ENCODE data around the gene MMEL1. TPM values are rescaled to one million over a fixed set of nuclear protein-coding genes. Genes with fewer than 3 reads are reported as not detected.

MMEL1 gene
- total and polyA plus RNA-seq, 7 donors: 0.66 to 37.2 (median 4.2) TPM; not detected in 1

DNA sequence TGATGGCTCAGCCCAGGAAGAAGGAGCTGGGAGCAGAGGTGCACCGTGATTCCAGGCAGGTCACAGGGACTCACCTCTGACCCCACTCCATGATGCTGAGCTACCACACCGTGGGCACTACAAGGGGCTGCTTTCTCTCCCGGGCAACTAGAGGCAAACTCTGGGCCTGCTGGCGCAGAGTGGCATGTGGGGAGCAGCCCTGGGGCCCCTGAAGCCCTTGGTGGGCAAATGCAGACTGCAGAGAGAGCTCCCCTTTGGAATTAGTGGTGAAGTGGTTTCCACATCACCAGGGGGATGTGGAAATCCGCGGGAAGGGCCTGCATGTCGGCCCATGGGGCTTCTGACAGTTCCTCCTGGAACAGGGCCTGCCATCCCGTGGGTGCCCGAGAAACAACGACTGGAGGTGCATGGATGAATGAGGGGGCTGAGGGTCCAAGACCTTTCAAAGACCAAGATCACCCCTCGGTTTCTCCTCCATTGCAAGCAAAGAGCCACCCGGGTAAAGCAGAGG lies 11.8 kb upstream of the MMEL1 start:
- Histone ChIP-seq H3K4me1 (peaks cover 0 to 26% (median 21%) of the 10 kb centered on the region in 4 donors), H3K27me3 (no peaks in the 10 kb centered on the region), H3K27ac (no peak overlapping the region), H3K36me3 (no peaks in the 10 kb centered on the region), H3K4me3 (no peak overlapping the region), H3K9me3 (peaks cover 0 to 7% (median 6%) of the 10 kb centered on the region in 4 donors)
- no peak for DNase-seq
- intact Hi-C loops (cut with DNase I): loop anchor here (10.0 kb wide), 4 partner anchors 90 to 1260 kb away; partner anchors contain the start of genes C1orf174, PANK4, PEX10 and TNFRSF14
- TF ChIP-seq EP300 (IDR thresholded peaks at IDR 0.05) (no peak), POLR2AphosphoS5 (IDR thresholded peaks at IDR 0.05) (no peak), POLR2A (IDR thresholded peaks at IDR 0.05) (no peak)
- TF ChIP-seq, protein P1, sequence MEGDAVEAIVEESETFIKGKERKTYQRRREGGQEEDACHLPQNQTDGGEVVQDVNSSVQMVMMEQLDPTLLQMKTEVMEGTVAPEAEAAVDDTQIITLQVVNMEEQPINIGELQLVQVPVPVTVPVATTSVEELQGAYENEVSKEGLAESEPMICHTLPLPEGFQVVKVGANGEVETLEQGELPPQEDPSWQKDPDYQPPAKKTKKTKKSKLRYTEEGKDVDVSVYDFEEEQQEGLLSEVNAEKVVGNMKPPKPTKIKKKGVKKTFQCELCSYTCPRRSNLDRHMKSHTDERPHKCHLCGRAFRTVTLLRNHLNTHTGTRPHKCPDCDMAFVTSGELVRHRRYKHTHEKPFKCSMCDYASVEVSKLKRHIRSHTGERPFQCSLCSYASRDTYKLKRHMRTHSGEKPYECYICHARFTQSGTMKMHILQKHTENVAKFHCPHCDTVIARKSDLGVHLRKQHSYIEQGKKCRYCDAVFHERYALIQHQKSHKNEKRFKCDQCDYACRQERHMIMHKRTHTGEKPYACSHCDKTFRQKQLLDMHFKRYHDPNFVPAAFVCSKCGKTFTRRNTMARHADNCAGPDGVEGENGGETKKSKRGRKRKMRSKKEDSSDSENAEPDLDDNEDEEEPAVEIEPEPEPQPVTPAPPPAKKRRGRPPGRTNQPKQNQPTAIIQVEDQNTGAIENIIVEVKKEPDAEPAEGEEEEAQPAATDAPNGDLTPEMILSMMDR (IDR thresholded peaks at IDR 0.05): no peak
- WGBS, 2 donors: 86 to 89% methylated on average over 12 of the region's 12 CpGs

DNA sequence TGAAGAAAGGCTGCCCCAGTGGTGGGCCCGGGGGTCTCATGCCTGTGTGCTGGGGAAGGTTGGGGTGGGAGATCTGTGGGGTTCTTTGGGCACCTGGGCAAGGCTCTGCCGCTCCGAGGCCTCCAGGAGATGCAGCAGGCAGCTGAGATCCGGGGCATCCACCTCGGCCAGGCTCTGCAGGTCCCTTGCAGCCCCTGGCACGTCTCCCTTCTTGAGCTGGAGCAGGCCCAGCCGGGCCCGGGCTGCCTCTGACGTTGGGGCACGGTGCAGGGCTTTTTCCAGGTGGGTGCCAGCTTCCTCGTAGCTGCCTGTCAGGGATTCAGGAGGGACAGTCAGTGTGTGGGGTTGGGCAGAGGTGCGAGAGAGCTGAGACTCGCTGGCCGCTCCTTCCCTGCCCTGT lies 11.4 kb upstream of the MMEL1 start:
- Histone ChIP-seq H3K9me3 (peaks cover 0 to 7% (median 6%) of the 10 kb centered on the region in 4 donors), H3K27me3 (no peaks in the 10 kb centered on the region), H3K36me3 (no peaks in the 10 kb centered on the region), H3K27ac (no peak overlapping the region), H3K4me3 (no peak overlapping the region), H3K4me1 (peaks cover 0 to 26% (median 21%) of the 10 kb centered on the region in 4 donors)
- DNase-seq: peak; percentile 58
- intact Hi-C loops (cut with DNase I): loop anchor here (10.0 kb wide), 4 partner anchors 89 to 1261 kb away; partner anchors contain the start of genes C1orf174, PANK4, PEX10 and TNFRSF14
- 77 to 88% methylated on average over 14 of the region's 14 CpGs for WGBS, 2 donors
- TF ChIP-seq, protein P1 (IDR thresholded peaks at IDR 0.05): no peak
- TF ChIP-seq POLR2A (IDR thresholded peaks at IDR 0.05) (no peak), EP300 (IDR thresholded peaks at IDR 0.05) (no peak), POLR2AphosphoS5 (IDR thresholded peaks at IDR 0.05) (no peak)

DNA sequence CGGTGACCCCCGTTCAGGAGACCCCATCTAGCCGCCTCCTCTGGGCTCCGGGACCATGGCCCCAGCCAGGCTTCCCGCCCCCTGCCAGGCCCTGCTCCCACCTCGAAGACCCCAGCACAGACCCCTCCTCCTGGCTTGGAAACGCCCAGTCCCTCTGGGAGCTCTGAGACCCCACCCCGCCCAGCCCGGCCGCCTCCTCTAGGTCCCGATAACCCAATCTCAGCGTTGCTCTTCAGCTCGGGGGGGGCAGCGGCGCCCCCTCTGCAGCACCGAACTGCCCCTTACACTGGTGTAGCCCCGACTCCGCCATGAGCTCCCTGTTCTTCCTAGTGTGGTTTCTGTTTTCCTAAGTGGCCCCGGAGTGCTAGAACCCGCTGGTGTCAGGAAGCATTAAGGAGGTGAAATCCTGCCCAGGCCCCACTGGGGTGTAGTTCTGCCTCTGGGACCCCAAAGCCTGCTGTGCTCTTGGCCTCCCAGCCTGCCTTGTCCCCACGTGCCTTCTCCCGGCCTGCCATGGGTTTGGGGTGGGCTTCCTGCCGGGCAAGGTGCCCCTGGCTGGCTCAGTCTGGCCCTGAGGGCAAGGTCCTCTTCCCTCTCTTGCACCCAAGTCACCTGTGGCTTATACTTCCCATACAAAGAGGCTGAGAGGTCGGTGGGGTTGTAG lies 10.7 kb upstream of the MMEL1 start:
- Histone ChIP-seq H3K4me3 (peak overlapping the region; percentile 67 to 95 (median 88)), H3K9me3 (peaks cover 0 to 7% (median 4%) of the 10 kb centered on the region in 4 donors), H3K27ac (peak overlapping the region; percentile 81 to 84 (median 82)), H3K36me3 (no peaks in the 10 kb centered on the region), H3K4me1 (peaks cover 0 to 26% (median 21%) of the 10 kb centered on the region in 4 donors), H3K27me3 (no peaks in the 10 kb centered on the region)
- 14 to 15% methylated on average over 24 of the region's 24 CpGs for WGBS, 2 donors
- TF ChIP-seq POLR2A (IDR thresholded peaks at IDR 0.05) (no peak), POLR2AphosphoS5 (IDR thresholded peaks at IDR 0.05) (no peak)
- TF ChIP-seq, protein P1 (IDR thresholded peaks at IDR 0.05): no peak
- intact Hi-C loops (cut with DNase I): loop anchor here (1.0 to 10.0 kb wide), 5 partner anchors 57 to 1261 kb away; partner anchors contain the start of genes C1orf174, PANK4, PEX10 and PRXL2B
- DNase-seq: no peak

DNA sequence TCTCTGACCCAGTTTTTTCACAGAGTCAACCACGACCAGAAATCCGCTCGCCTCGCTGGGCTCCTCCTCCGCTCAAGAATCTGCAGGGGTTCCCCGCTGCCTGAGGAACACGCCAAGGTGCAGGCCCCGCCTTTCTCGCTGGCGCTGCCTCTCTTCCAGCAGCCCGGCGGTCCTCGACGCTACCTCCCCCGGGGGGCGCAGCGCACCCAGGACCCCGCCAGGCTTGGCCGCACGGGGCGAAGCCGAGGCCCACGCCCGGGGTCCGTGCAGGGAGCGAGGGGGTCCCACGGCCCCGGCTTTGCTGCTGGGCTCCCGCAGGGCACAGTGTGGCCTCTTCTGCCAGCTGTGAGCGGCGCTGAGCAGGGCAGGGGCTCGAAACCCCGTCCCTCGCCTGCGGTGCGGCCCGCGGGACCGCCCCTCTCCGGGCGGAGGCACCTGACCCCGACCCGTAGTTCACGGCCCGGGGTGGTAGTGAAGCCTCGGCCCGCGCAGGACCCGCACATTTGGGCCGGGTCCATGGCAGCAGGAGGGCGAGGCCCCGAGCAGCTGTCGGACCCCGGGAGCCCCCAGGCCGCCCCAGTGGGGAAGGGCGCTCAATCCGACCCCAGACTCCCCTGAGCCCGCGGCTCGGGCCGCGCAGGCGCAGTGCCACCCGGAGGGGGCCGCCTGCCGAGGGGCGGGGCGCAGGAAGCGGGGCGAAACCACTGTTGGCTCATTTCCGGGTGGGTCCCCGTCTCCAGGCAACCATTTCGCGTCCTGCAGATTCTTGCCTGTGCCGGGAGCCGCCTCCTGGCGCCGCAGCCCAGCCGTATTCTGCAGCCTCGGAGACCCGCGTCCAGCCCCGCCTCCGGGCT lies 10.0 kb upstream of the MMEL1 start:
- H3K36me3 ChIP-seq: no peaks in the 10 kb centered on the region
- H3K27ac ChIP-seq: peak overlapping the region; percentile 81 to 84 (median 82)
- peak overlapping the region; percentile 67 to 95 (median 88) for H3K4me3 ChIP-seq
- H3K9me3 ChIP-seq: peaks cover 0 to 7% (median 0%) of the 10 kb centered on the region in 4 donors
- TF ChIP-seq, protein P1 (IDR thresholded peaks at IDR 0.05): no peak
- TF ChIP-seq EP300 (IDR thresholded peaks at IDR 0.05) (no peak), POLR2A (IDR thresholded peaks at IDR 0.05) (peak; percentile 63 to 67), POLR2AphosphoS5 (IDR thresholded peaks at IDR 0.05) (peak; percentile 73 to 92 (median 82))
- H3K27me3 ChIP-seq: peaks cover 0 to 2% (median 0%) of the 10 kb centered on the region in 3 donors
- DNase-seq: peak; percentile 96
- WGBS, 2 donors: 0% methylated on average over 84 of the region's 84 CpGs
- H3K4me1 ChIP-seq: peaks cover 0 to 26% (median 21%) of the 10 kb centered on the region in 4 donors
- intact Hi-C loops (cut with DNase I): loop anchor here (1.0 to 10.0 kb wide), 5 partner anchors 56 to 1262 kb away; partner anchors contain the start of genes C1orf174, PANK4, PEX10 and PRXL2B

Data from sigmoid colon (tissue), 7 donors.